HG03095 (cell line): ENCODE data around the gene CLMN.
"Not testable (repeated sequence)": the region's sequence is repeated elsewhere in the genome, so short reads cannot be mapped to it uniquely, and the experiment has no call there.

Experiments used
- ATAC-seq: cut with Tn5 transposase; IDR thresholded peaks from one replicate; pipeline ENCODE4 v1.9.1; 2021; ENCODE audit warnings: moderate library complexity; ENCODE audit not compliant: unreplicated experiment

CLMN gene

DNA sequence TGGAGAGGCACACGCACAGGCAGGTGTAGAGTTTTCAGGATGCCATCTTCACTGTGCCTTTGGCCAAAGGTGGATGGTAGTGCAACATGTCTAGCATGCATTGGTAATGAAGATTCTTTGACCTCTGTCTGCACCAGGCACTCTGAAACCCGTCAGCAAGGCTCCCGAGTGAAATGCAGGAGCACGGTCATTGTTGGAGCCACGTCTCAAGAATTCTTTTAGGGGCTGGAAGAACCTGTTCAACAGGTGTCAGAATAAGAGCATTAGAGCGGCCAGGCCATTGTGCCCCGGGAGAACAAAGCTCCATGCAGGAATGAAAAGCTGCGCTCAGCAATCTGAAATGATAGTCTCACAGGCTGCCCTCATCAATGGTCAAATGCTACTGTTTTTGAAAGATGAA is 122.2 kb downstream of the CLMN start:
- no peak for ATAC-seq

GRCh38 chr14:95196826-95197545 is 122.7 kb downstream of the CLMN start:
- no peak for ATAC-seq

GRCh38 chr14:95196268-95196667 is 123.4 kb downstream of the CLMN start:
- ATAC-seq: peak; percentile 50

DNA sequence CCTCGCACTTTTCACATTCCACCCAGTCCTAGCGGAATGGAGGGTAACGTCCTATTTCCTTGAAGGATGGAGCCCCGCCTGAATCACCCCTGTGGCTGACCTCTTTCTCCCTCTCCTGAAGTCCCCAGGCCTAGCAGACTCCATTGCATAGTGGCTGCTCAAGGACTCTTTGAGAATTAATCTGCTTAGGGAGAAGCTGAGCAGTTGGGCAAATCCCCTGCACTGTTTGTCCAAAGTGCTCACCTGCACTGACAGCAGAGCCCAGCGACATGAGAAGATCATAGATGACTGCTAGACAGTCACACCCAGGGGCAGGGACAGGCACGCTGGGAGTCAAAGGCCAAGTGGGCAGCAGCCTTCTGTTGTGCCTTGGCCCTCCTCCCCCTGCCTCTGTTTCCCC is 124.7 kb downstream of the CLMN start:
- no peak for ATAC-seq

GRCh38 chr14:95193081-95193480 is 126.6 kb downstream of the CLMN start:
- no peak for ATAC-seq

GRCh38 chr14:95192311-95192710 is 127.4 kb downstream of the CLMN start:
- ATAC-seq: no peak

- no peak for ATAC-seq
These were observed 128.1 kb downstream of the CLMN start for GRCh38 chr14:95191445-95192199.

DNA sequence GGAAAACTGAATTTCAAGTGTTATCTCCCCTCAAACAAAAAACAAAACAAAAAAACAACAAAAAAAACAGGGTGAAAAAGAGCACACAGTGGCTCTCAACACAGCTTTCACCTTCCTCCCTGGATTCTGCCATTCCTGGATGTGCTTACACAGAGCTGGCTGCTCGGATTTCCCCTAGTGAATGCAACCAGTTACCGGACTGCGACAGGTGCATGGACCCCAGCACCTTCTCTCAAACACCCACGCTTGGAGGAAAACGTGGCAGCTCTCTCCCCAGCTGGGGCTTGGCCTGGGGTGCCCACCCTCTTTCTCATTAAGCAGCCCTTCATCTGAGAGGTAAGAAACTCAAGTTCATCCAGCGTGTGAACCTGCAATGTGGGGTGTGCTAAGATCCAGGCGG is 128.9 kb downstream of the CLMN start:
- no peak for ATAC-seq

- ATAC-seq: no peak
These were observed 129.3 kb downstream of the CLMN start for GRCh38 chr14:95190346-95190840.

- no peak for ATAC-seq
These were observed 130.2 kb downstream of the CLMN start for GRCh38 chr14:95189367-95190132.

- ATAC-seq: no peak
These were observed 131.3 kb downstream of the CLMN start for GRCh38 chr14:95188380-95188779.

DNA sequence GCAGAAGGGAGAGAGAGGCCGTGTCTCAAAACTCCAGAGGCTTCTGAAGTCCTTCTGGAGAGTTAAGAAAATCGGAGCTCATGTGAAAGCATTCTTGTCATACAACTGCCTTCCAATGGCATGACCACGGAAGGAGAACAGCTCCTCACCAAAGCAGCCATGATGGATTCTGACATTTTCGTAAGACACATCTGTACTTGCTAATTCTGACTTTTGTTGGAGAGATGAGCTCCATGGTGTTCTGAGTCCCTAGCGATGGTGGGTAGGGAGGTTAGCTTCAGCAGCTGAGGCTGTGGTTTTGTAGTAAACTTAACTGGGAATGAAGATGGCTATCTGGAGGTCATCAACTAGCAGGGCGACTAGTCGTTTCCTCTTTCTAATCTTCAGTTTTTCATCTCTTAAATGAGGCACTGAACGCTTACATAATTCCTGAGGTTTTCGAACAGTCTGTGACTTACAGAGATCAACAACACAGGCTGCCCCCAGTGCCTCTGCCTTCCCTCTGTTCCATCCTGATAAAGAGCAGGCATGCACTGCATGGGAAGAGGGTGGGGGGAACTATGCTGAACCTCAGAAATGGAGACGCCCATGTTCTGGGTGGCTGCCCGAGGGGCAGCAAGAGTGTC is 133.8 kb downstream of the CLMN start:
- ATAC-seq: no peak

GRCh38 chr14:95185033-95185766 is 134.5 kb downstream of the CLMN start:
- ATAC-seq: no peak

DNA sequence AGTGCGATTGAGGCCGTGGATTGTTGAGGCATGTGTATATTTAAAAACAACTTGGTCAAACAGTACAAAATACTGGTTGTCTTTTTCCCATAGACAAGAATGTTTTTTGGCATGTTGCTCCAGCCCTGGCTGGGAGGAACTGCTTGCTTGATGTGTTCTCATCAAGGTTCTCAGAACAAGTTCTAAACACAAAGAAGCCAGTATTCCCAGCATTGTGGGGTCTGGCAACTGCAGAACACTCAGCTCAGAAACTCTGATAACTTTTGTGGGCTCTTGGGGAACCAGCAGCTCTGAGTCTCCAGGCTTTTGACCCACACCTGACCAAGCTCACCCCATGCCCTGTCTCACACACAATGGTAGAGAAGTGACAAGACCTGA is 135.3 kb downstream of the CLMN start:
- no peak for ATAC-seq

DNA sequence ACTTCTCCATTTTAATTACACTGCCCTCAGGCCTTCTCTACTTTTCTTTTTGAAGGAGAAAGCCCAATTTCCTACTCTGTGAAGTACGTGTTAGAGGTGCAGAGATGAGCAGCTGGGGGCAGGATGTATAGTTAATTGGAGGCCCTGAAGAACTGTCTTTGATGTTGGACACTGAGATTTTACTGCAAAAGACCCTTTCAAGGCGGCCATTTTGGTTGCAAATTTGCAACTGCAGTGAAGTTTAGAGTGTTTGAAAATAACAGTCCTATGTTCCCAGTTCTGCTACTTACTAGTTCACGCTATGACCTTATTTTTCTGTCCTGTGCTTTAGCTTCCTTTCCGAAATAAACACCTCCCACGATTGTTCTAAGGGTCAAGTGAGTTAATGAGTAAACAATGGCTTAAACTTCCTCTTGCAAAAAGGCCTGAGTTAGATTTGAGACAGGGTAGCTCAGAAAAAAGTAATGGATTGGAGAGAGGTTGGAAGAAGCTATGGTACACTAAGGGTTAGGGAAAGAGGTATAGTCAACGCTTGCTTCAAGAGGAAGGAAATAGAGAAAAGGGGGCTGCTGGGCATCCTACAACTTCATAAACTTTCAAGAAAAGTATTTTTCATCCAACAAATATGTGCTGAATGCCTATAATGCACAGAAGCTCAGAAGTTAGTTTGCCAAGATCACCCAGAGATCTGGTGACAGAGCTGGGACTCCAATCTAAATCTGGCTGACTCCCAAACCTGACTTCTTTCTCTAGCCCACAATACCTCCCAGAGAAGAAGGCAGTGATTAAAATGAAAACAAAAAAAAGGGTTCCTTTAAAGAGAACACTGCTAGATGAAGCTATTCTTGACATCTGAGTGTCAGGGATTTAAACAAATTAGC is 135.9 kb downstream of the CLMN start:
- ATAC-seq: no peak

- ATAC-seq: no peak
These were observed 136.6 kb downstream of the CLMN start for GRCh38 chr14:95183082-95183481.

DNA sequence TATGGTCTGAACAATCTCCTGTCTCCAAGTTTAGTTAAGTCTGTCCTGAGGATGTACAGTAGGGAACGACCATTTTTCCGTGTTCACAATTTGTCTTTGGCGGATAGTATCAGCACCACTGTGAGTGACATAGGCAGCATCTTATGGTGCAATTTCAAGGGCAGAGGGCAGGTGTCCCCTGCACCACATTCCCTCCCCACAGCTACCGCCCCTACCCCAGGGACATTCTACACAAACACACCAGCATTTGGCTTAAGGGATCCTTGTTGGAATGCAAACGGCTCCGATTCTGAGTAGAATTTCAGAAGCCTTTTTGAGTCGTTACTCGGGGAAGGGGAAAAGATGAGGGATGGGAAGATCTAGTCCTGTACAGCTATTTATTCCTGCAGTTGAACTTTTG is 137.3 kb downstream of the CLMN start:
- ATAC-seq: no peak

DNA sequence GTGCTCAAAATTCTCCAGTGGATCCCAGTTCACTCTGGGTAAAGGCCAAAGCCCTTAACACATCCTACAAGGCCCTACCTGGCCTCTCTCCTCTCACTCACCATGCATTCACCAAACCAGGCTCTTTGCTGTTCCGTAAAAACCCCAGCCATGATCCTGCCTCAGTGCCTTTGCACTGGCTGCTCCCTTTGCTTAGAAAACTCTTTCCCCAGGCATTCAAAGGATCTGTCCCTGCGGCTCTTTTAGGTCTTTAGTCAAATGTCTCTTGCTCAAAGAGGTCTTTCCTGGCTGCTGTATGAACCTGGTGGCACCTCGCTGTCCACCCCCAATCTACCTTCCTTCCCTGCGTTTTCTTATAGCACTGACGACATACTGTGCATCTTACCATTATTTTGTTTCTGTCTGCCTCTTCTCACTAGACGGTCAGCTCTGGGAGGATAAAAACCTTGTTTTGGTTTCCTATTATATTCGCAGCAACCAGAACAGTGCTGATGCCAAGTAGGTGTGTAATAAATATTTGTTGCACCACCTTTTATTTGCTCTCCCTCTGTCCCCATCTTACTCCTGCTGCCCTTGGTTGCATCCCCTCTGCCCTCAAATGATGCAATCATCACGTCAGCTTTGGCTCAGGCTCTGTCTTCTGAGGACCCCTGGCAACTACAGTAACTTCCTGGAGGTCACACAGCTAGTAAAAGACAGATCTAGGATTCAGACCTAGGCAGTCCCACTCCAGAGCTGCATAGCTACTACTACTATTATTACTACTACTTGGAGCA is 138.6 kb downstream of the CLMN start:
- ATAC-seq: no peak

- not testable (repeated sequence) for ATAC-seq
These were observed 144.0 kb downstream of the CLMN start for GRCh38 chr14:95175670-95176069.
